GM12878 (cell line): Measurements from ENCODE around the gene BRAT1. TPM values are rescaled to one million over a fixed set of nuclear protein-coding genes. Genes with fewer than 3 reads are reported as not detected.
A peak's percentile ranks its signal among the peaks of the same experiment; 100 is the strongest.

Experiments used
- EP300 ChIP-seq, 2 experiments: fragments of 150-350 bp in 1 of 2; IDR thresholded peaks; 2 replicates each; pipeline ENCODE4 v1.6.1; 2011 to 2012; ENCODE audit warnings: low read depth in 2 of 2, low read length in 2 of 2, borderline replicate concordance in 1 of 2, improper control_type of control experiment in 1 of 2, inconsistent platforms in 1 of 2; ENCODE audit not compliant: control insufficient read depth in 1 of 2
- FOXM1 ChIP-seq: IDR thresholded peaks from 2 replicates; pipeline ENCODE4 v1.6.1; 2012; ENCODE audit warnings: low read depth, mild to moderate bottlenecking, inconsistent platforms, low read length, moderate library complexity
- NRF1 ChIP-seq: conservative IDR thresholded peaks from 2 replicates; pipeline ENCODE4 v1.6.1; 2011; ENCODE audit warnings: mild to moderate bottlenecking, low read depth, low read length, improper control_type of control experiment
- SUPT20H ChIP-seq: IDR thresholded peaks from 2 replicates; pipeline ENCODE4 v1.6.1; 2011; ENCODE audit warnings: low read depth, mild to moderate bottlenecking, low read length, moderate library complexity, borderline replicate concordance; ENCODE audit not compliant: control insufficient read depth
- TAF1 ChIP-seq: IDR thresholded peaks from 2 replicates; pipeline ENCODE4 v1.6.1; 2011; ENCODE audit warnings: mild to moderate bottlenecking, low read depth, low read length, borderline replicate concordance
- polyA plus RNA-seq, 11 experiments: library from polyadenylated mRNA; depleted of rRNA in 4 of 11; unstranded in 6 of 11; stranded (reverse) in 5 of 11; fragments of >200 nt; fragmentation: Nextera tagmentation in 4 of 11; fragmentation: Illumina TruSeq in 1 of 11; extraction: Ambion mirVana in 4 of 11; extraction: Trizol in 1 of 11; gene quantifications; 1 replicate in 1 of 11; 2 replicates in 10 of 11; pipeline versions ENCODE4 v1.2.1 to v1.2.3, GENCODE V29; 2011 to 2016; ENCODE audit warnings: inconsistent platforms in 2 of 11, missing spikeins in 2 of 11, low read depth in 1 of 11
- total RNA-seq, 4 experiments: library from RNA; depleted of rRNA in 3 of 4; stranded (reverse); fragments of >200 nt in 3 of 4; fragmentation: Illumina TruSeq in 1 of 4; extraction: Trizol in 1 of 4; gene quantifications; 2 replicates each; pipeline versions ENCODE4 v1.2.1 to v1.2.3, GENCODE V29; 2013 to 2021
- TF ChIP-seq, protein P1 (sequence below): IDR thresholded peaks from 2 replicates; pipeline ENCODE4 v1.6.1; 2012; ENCODE audit warnings: improper control_type of control experiment, low read depth, low read length; ENCODE audit not compliant: insufficient replicate concordance
- TF ChIP-seq, protein P2 (sequence below): fragments of 450-650 bp; IDR thresholded peaks from 2 replicates; pipeline ENCODE4 v1.6.1; 2016; ENCODE audit warnings: mild to moderate bottlenecking
- TF ChIP-seq, protein P3 (sequence below): fragments of 450-650 bp; IDR thresholded peaks from 2 replicates; pipeline ENCODE4 v1.6.1; 2017; ENCODE audit warnings: low read depth, mild to moderate bottlenecking, moderate library complexity
- TF ChIP-seq, protein P4 (sequence below): fragments of 450-650 bp; IDR thresholded peaks from 2 replicates; pipeline ENCODE4 v1.6.1; 2016; ENCODE audit warnings: mild to moderate bottlenecking, moderate library complexity, borderline replicate concordance
- TF ChIP-seq, protein P5 (sequence below): fragments of 450-650 bp; formaldehyde crosslinking; IDR thresholded peaks from 2 replicates; pipeline ENCODE4 v1.5.0; 2022; ENCODE audit warnings: mild to moderate bottlenecking, missing genetic modification characterization

Gene BRAT1
- total and polyA plus RNA-seq, 10 of the 15 experiments (the other 5 are each of a cell fraction or from before 2014, with no cell fraction given): 0.13 to 53.3 (median 16.0) TPM

DNA sequence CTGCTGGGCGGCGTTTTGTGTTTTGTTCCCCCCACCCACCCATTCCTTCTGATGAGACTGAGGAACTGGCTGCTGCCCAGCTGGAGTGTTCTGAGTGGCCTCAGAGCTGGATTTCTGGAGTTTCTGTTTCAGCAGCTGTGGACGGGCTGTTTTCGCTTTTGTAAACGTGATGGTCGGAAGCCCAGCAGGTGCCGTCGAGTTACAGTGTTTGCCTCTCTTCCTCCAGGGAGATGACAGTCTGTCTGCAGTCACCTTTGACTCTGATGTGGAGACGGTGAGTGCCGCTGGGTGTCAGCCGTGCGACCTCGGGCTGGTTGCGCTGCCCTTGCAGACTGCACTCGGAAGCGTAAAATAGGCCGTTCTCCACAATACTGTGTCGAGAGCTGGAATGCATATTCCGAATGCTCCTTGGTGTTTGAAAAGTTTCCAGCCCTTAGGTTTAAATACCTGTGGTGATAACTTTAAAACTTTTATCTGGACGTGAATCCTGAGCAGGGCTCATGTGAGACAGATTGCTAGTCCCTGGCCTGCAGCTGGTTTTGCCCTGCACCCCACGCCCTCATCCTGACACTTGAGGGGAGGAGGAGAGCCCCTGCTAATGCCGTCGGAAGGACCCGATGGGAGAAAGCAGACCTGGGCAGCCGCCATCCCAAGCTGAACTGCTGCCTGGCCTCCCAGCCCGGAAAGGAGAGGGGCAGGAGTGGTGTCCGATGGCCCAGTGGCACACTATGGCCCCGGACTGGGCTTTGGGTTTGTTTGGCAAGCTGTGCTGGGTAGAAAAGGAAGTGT is 11.8 kb upstream of the BRAT1 start (continued):
- TF ChIP-seq, protein P1, sequence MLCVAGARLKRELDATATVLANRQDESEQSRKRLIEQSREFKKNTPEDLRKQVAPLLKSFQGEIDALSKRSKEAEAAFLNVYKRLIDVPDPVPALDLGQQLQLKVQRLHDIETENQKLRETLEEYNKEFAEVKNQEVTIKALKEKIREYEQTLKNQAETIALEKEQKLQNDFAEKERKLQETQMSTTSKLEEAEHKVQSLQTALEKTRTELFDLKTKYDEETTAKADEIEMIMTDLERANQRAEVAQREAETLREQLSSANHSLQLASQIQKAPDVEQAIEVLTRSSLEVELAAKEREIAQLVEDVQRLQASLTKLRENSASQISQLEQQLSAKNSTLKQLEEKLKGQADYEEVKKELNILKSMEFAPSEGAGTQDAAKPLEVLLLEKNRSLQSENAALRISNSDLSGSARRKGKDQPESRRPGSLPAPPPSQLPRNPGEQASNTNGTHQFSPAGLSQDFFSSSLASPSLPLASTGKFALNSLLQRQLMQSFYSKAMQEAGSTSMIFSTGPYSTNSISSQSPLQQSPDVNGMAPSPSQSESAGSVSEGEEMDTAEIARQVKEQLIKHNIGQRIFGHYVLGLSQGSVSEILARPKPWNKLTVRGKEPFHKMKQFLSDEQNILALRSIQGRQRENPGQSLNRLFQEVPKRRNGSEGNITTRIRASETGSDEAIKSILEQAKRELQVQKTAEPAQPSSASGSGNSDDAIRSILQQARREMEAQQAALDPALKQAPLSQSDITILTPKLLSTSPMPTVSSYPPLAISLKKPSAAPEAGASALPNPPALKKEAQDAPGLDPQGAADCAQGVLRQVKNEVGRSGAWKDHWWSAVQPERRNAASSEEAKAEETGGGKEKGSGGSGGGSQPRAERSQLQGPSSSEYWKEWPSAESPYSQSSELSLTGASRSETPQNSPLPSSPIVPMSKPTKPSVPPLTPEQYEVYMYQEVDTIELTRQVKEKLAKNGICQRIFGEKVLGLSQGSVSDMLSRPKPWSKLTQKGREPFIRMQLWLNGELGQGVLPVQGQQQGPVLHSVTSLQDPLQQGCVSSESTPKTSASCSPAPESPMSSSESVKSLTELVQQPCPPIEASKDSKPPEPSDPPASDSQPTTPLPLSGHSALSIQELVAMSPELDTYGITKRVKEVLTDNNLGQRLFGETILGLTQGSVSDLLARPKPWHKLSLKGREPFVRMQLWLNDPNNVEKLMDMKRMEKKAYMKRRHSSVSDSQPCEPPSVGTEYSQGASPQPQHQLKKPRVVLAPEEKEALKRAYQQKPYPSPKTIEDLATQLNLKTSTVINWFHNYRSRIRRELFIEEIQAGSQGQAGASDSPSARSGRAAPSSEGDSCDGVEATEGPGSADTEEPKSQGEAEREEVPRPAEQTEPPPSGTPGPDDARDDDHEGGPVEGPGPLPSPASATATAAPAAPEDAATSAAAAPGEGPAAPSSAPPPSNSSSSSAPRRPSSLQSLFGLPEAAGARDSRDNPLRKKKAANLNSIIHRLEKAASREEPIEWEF: no peak
- TF ChIP-seq, protein P2, sequence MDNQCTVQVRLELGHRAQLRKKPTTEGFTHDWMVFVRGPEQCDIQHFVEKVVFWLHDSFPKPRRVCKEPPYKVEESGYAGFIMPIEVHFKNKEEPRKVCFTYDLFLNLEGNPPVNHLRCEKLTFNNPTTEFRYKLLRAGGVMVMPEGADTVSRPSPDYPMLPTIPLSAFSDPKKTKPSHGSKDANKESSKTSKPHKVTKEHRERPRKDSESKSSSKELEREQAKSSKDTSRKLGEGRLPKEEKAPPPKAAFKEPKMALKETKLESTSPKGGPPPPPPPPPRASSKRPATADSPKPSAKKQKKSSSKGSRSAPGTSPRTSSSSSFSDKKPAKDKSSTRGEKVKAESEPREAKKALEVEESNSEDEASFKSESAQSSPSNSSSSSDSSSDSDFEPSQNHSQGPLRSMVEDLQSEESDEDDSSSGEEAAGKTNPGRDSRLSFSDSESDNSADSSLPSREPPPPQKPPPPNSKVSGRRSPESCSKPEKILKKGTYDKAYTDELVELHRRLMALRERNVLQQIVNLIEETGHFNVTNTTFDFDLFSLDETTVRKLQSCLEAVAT: no peak; the same call in 1 of the 2 replicates
- TF ChIP-seq NRF1 (no peak), SUPT20H (no peak), EP300 (IDR thresholded peaks at IDR 0.05; ENCODE audit: borderline replicate concordance in 1 of 2, control insufficient read depth in 1 of 2, low read depth in 2 of 2, low read length in 2 of 2) (no peak), TAF1 (0 out of 2 replicates have a peak, but pooled peaks have one; percentile 13), FOXM1 (no peak)
- TF ChIP-seq, protein P3, sequence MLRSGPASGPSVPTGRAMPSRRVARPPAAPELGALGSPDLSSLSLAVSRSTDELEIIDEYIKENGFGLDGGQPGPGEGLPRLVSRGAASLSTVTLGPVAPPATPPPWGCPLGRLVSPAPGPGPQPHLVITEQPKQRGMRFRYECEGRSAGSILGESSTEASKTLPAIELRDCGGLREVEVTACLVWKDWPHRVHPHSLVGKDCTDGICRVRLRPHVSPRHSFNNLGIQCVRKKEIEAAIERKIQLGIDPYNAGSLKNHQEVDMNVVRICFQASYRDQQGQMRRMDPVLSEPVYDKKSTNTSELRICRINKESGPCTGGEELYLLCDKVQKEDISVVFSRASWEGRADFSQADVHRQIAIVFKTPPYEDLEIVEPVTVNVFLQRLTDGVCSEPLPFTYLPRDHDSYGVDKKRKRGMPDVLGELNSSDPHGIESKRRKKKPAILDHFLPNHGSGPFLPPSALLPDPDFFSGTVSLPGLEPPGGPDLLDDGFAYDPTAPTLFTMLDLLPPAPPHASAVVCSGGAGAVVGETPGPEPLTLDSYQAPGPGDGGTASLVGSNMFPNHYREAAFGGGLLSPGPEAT: no peak
- TF ChIP-seq, protein P4, sequence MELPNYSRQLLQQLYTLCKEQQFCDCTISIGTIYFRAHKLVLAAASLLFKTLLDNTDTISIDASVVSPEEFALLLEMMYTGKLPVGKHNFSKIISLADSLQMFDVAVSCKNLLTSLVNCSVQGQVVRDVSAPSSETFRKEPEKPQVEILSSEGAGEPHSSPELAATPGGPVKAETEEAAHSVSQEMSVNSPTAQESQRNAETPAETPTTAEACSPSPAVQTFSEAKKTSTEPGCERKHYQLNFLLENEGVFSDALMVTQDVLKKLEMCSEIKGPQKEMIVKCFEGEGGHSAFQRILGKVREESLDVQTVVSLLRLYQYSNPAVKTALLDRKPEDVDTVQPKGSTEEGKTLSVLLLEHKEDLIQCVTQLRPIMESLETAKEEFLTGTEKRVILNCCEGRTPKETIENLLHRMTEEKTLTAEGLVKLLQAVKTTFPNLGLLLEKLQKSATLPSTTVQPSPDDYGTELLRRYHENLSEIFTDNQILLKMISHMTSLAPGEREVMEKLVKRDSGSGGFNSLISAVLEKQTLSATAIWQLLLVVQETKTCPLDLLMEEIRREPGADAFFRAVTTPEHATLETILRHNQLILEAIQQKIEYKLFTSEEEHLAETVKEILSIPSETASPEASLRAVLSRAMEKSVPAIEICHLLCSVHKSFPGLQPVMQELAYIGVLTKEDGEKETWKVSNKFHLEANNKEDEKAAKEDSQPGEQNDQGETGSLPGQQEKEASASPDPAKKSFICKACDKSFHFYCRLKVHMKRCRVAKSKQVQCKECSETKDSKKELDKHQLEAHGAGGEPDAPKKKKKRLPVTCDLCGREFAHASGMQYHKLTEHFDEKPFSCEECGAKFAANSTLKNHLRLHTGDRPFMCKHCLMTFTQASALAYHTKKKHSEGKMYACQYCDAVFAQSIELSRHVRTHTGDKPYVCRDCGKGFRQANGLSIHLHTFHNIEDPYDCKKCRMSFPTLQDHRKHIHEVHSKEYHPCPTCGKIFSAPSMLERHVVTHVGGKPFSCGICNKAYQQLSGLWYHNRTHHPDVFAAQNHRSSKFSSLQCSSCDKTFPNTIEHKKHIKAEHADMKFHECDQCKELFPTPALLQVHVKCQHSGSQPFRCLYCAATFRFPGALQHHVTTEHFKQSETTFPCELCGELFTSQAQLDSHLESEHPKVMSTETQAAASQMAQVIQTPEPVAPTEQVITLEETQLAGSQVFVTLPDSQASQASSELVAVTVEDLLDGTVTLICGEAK: no peak
- TF ChIP-seq, protein P5, sequence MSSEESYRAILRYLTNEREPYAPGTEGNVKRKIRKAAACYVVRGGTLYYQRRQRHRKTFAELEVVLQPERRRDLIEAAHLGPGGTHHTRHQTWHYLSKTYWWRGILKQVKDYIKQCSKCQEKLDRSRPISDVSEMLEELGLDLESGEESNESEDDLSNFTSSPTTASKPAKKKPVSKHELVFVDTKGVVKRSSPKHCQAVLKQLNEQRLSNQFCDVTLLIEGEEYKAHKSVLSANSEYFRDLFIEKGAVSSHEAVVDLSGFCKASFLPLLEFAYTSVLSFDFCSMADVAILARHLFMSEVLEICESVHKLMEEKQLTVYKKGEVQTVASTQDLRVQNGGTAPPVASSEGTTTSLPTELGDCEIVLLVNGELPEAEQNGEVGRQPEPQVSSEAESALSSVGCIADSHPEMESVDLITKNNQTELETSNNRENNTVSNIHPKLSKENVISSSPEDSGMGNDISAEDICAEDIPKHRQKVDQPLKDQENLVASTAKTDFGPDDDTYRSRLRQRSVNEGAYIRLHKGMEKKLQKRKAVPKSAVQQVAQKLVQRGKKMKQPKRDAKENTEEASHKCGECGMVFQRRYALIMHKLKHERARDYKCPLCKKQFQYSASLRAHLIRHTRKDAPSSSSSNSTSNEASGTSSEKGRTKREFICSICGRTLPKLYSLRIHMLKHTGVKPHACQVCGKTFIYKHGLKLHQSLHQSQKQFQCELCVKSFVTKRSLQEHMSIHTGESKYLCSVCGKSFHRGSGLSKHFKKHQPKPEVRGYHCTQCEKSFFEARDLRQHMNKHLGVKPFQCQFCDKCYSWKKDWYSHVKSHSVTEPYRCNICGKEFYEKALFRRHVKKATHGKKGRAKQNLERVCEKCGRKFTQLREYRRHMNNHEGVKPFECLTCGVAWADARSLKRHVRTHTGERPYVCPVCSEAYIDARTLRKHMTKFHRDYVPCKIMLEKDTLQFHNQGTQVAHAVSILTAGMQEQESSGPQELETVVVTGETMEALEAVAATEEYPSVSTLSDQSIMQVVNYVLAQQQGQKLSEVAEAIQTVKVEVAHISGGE (CRISPR knock-in tag): no peak
